GF-D8 (cell line): ENCODE data around the gene SEMG2.

Experiments
- DNase-seq: peaks from one replicate; lab custom pipeline; 2025; lab: John Stamatoyannopoulos, UW

Gene SEMG2

DNA sequence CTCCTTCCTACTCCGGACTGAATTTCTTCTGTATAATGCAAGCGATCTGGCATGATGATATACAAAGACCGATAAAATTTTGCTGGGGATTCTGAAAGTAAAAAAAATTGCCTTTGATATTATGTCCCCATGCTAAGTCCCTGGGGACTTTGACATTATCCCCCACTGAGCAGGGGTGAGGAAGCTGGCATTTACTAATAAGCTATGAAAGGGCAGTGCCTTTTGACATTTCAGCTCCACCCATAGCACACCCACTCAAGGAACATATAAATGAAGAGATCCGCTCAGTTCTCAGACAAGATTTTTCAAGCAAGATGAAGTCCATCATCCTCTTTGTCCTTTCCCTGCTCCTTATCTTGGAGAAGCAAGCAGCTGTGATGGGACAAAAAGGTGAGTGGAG is at the start of gene SEMG2:
Gene SEMG2 (plus strand): TSS at position 298 of the 400 bp plus-strand sequence. CDS start 17 bp downstream, at position 315.
- DNase-seq: no peak

DNA sequence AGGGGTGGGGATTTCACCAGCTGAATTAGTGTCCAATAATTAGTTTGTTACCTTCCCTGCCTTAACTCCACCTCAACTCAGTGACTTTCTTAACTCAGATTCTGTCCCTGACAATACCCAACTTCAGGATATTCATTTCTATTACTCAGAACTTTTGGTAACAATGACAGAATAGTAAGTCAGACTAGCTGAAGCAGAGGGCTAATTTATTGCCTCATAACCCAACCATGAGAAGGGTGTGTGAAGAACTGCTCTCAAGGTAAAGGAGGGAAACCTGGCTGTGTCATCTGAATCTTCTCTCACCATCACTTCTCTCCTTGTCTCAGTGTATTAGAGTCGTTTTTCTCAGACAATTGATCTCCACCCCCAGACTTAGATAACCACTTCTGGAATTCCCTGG is 47.7 kb upstream of the SEMG2 start:
- no peak for DNase-seq

- DNase-seq: no peak
These were observed 46.5 kb upstream of the SEMG2 start, which contains the start of gene PI3 for GRCh38 chr20:45174434-45175364. TSS of gene PI3 (plus strand) at chr20:45174902. CDS start at chr20:45174923, 21 bp downstream.

- DNase-seq: no peak
These were observed 44.5 kb upstream of the SEMG2 start for GRCh38 chr20:45176526-45177267.

- no peak for DNase-seq
These were observed 42.0 kb upstream of the SEMG2 start for GRCh38 chr20:45179166-45179565.

DNA sequence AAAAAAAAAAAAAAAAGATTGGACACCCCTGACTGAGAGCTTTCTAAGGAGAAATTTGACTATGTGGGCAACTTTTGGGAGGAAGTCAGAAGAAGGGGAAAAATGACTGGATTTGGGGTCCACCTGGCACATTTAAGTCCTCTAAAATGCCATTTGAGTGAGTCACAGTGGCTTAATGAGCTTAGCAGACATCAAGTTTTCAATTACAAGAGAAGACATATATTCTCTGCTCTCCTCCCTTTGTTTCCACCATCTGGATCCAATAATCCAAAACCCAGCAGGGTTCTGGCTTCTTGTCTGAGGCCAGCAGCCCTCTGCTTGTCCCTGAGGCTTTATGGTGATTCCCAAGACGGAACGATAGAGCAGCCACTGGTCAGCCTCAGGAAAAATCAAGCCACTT is 39.5 kb upstream of the SEMG2 start:
- DNase-seq: no peak

- DNase-seq: no peak
These were observed 38.1 kb upstream of the SEMG2 start for GRCh38 chr20:45183084-45183483.

GRCh38 chr20:45187693-45188092 is 33.5 kb upstream of the SEMG2 start:
- no peak for DNase-seq

DNA sequence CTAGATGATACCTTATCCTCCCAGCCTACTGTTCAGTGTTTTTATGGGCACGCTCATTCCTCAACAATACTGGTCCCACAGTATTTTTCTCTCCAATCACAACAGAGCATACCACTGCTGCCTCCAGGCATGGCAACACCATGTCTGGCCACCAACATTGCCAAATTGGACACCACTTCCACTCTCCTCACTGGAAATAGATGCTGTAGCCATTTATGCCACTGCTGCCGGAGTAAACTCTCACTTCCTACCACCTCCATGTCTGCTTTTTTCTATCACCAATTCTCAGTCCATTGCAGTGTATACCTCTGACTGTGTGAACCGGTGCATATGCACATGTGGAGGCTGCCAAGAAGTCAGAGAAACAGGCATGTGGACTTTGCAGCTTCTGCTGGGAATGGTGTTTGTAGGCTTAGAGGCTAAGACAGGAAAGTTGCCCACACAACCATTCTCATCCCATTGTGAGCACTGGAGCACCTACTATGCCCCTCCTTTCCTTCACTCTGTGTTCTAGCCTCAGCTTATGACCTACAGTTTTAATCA is 32.0 kb upstream of the SEMG2 start:
- no peak for DNase-seq

- DNase-seq: no peak
These were observed 31.3 kb upstream of the SEMG2 start for GRCh38 chr20:45189861-45190260.

DNA sequence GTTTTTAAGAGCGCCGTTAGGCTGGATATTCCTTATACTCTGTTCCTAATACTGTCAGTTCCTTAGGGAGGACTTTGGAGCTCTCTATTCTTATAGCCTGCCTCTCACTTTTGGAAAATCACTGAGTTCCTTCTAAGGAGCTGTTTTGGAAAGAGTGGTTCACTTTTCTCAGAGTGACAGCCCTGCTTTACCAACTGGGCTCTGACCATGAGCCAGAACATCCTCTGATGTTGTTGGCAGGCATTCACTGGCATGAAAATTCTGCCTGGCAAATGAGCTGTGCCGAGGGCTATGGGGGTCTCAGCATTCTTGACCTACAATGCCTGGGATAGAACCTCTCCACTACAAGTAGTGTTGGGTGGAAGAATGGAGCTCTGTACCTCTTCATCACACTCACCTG is 29.2 kb upstream of the SEMG2 start:
- DNase-seq: no peak

- no peak for DNase-seq
These were observed 27.8 kb upstream of the SEMG2 start for GRCh38 chr20:45193331-45193730.

DNA sequence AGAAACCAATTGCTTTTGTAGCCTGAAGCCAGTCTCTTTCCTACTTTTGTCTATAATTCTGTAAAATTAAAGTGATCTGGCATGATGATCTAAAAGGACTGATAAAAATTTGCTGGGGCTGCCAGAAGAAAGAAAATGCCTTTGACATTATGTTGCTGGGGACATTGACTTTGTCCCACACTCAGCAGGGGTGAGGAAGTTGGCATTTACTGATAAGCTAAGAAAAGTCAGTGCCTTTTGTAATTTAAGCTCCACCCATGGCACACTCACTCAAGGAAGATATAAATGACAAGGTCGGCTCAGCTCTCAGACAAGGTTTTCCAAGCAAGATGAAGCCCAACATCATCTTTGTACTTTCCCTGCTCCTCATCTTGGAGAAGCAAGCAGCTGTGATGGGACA is 14.4 kb upstream of the SEMG2 start, which contains the start of gene SEMG1:
Gene SEMG1 (plus strand): TSS at position 309 of the 400 bp plus-strand sequence. CDS start 21 bp downstream, at position 330.
- DNase-seq: no peak

DNA sequence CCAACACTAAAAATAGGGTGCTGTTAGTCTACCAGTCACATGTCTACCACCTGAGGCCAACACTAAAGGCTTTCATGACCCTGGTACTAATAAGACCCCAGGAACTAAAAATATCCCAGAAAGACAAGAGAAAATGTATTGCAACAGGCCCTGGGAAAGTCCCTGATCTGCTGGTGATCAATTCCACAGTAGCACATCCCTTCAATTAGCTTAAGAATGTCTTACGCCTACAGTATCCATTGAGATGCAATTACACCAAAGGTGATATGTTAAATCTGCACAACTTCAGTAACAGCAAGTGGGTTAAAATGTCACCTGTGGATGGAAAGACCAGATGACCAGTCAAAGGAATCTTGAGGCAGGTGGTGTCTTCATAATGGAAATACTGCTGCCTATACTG is 11.2 kb upstream of the SEMG2 start:
- no peak for DNase-seq

DNA sequence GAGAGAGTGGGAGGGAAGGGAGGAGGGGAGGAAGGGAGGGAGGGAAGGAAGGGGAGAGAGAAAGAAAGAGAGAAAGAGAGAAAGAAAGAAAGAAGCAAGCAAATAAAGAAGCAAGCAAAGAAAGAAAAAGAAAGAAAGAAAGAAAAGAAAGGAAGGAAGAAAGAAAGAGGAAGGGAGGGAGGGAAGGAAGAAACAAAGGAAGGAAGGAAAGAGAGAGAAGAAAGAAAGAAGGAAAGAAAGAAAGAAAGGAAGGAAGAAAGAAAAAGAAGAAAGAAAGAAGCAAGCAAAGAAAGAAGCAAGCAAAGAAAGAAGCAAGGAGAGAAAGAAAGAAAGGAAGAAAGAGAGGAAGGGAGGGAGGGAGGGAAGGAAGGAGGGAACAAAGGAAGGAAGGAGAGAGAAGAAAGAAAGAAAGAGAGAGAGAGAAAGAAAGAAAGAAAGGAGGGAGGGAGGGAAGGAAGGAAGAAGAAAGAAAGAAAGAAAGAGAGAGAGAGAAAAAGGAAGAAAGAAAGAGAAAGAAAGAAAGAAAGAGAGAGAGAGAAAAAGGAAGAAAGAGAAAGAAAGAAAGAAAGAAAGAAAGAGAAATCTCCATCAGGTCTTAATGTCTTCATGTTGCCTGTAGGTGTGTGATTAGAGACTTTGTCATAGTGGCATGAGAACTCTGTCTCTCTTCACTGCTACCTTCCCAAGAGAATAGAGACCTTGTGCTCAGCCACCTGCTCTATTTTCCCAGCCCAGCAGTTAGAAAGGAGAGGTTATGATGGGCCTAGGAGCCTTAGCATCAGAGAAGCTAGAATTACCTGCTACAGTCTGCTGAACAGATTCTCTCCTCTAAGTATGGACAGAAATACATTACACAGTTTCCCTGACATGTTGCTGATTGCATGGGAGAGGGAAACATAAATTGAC is 9.4 kb upstream of the SEMG2 start:
- no peak for DNase-seq

DNA sequence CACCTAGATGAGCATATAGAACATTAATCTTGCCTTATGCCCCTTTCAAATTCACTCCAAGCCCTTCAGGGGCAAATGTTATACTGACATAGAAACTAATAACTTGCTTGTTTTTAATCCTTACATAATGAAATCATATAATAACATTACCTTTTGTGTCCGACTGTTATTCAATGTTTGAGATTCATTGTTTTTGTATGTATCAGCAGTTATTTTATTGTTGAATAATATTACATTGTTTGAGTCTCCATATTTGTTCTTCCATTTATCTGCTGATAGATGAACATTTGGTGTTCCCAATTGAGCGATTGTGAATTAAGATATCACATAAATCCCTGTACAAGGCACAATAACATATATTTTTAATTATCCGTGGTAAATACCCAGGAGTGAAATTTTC is 8.3 kb upstream of the SEMG2 start:
- DNase-seq: no peak

DNA sequence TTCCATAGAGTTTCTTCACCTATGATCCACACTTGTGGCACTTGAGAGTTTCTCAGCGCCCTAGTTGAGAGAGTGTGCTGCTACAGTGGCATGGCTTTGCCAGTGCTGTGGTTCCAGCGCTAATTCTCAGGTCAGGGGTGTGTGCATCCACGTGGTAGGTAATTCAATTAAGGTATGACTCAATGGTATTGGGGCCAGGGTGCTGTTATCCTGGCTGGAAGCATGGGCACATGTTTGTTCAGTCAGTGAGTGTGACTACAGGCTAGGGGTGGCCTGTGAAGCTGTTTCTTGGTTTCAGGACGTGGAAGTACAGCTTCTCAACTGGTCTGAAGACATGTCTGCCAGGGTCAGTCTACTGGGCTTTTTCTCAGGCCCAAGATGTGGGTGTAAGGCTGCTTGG is 3.0 kb upstream of the SEMG2 start:
- no peak for DNase-seq

GRCh38 chr20:45218636-45219035 is 2.5 kb upstream of the SEMG2 start:
- DNase-seq: no peak

- no peak for DNase-seq
These were observed 2.0 kb downstream of the SEMG2 start for GRCh38 chr20:45223136-45223535.

DNA sequence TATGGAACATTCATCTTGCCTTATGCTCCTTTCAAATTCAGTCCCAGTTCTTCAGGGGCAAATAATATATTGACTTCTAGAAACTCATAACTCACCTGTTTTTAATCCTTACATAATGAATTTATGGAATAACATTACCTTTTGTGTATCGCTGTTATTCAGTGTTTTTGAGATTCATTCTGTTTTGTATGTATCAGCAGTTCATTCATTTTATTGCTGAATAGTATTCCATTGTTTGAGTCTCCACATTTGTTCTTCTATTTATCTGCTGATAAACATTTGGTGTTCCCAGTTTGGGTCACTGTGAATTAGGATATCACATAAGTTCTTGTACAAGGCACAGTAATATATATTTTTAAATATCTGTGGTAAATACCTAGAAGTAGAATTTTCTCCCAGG is 5.1 kb downstream of the SEMG2 start:
- DNase-seq: no peak

DNA sequence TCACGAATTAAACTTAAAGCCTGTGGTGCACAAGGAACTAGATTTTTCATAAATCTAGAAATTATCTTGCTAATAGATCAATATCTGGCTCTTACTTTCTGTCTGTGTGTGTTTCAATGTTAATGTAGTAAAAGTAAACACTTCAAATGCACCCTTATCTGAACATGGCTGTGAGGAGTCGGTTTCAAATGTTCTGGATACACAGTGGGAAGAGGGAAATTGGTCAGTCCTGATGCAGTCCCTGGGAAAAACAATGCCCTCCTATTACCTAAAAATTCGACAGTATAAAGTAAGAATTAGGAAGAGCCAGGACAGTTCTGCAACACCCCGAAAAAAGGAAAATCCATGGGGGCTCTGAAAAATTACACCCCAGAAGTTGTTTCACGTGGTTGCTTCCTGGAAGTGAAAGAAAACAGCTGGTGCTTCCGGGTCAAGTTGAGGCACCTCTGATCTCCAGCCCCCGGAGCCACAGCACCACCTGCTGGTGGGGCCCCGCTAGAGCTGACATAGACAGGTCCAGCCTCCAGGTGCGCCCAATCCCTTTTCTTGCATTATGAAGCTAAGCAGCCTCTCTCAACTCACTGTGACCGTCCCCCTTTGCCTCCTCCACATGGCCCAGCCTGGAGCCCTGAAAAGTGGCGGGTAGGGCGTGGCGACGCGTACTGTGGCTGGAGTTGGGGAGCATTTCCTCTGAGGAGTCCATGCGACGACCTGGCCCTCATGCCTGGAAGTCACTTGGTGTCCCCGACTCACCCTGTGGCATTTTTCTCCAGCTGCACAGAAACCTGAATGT is 8.3 kb downstream of the SEMG2 start:
- DNase-seq: no peak
